ENCODE results near the gene ARHGEF6. TPM values are rescaled to one million over a fixed set of nuclear protein-coding genes. Genes with fewer than 3 reads are reported as not detected.

Gene ARHGEF6
- polyA plus RNA-seq, 1 donor from 2014 or later, result 1.8 TPM

DNA sequence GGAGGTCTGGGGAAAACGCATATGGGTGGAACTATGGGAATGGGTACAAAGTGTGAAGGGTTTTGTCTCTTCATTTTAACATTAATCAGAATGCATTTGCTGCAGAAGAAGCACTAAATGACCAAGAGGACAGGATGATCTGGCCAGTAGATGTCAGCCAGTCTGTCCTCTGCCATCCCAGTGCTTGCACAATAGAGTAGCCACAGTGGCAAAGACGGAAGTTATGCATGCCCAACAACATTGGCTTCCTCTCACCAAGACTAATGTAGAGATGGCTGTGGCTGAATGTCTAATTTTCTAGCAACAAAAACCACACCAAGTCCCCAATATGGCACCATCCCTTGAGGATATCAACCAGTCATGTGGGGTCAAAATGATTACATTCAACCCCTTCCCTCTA lies 45.0 kb upstream of the ARHGEF6 start:
- no peaks in the 10 kb centered on the region for H3F3A ChIP-seq (ENCODE audit: insufficient read depth, low read length, poor library complexity, severe bottlenecking)
- H3K79me2 ChIP-seq (replicated peaks; ENCODE audit: insufficient read depth, low read length), result no peaks in the 10 kb centered on the region
- H3K27me3 ChIP-seq (ENCODE audit: insufficient read depth, low read depth, low read length), result no peaks in the 10 kb centered on the region
- H3K9me2 ChIP-seq (ENCODE audit: insufficient read depth, low read length), result no peaks in the 10 kb centered on the region
- H3K4me3 ChIP-seq (ENCODE audit: low read length), result no peak overlapping the region
- no peak overlapping the region for H3K9ac ChIP-seq (ENCODE audit: low read length)
- H3K36me3 ChIP-seq (ENCODE audit: insufficient read depth, low read length), result no peaks in the 10 kb centered on the region
- H2AFZ ChIP-seq (ENCODE audit: low read depth, low read length), result no peak overlapping the region
- H3K4me2 ChIP-seq (ENCODE audit: low read length), result no peak overlapping the region
- no peaks in the 10 kb centered on the region for H3K9me3 ChIP-seq (ENCODE audit: low read length)
- no peak overlapping the region for H3K27ac ChIP-seq (ENCODE audit: low read length)
- TF ChIP-seq, protein P1, sequence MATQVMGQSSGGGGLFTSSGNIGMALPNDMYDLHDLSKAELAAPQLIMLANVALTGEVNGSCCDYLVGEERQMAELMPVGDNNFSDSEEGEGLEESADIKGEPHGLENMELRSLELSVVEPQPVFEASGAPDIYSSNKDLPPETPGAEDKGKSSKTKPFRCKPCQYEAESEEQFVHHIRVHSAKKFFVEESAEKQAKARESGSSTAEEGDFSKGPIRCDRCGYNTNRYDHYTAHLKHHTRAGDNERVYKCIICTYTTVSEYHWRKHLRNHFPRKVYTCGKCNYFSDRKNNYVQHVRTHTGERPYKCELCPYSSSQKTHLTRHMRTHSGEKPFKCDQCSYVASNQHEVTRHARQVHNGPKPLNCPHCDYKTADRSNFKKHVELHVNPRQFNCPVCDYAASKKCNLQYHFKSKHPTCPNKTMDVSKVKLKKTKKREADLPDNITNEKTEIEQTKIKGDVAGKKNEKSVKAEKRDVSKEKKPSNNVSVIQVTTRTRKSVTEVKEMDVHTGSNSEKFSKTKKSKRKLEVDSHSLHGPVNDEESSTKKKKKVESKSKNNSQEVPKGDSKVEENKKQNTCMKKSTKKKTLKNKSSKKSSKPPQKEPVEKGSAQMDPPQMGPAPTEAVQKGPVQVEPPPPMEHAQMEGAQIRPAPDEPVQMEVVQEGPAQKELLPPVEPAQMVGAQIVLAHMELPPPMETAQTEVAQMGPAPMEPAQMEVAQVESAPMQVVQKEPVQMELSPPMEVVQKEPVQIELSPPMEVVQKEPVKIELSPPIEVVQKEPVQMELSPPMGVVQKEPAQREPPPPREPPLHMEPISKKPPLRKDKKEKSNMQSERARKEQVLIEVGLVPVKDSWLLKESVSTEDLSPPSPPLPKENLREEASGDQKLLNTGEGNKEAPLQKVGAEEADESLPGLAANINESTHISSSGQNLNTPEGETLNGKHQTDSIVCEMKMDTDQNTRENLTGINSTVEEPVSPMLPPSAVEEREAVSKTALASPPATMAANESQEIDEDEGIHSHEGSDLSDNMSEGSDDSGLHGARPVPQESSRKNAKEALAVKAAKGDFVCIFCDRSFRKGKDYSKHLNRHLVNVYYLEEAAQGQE (IDR thresholded peaks at IDR 0.05; ENCODE audit: borderline replicate concordance), result no peak
- TF ChIP-seq EZH2 (IDR thresholded peaks at IDR 0.05; ENCODE audit: borderline replicate concordance, insufficient read depth, low read length, poor library complexity, severe bottlenecking) (no peak), SMC3 (conservative IDR thresholded peaks at IDR 0.05; ENCODE audit: poor library complexity) (no peak), TAF1 (IDR thresholded peaks at IDR 0.05; ENCODE audit: low read depth) (no peak)
- H4K20me1 ChIP-seq (ENCODE audit: insufficient read depth), result no peaks in the 10 kb centered on the region

DNA sequence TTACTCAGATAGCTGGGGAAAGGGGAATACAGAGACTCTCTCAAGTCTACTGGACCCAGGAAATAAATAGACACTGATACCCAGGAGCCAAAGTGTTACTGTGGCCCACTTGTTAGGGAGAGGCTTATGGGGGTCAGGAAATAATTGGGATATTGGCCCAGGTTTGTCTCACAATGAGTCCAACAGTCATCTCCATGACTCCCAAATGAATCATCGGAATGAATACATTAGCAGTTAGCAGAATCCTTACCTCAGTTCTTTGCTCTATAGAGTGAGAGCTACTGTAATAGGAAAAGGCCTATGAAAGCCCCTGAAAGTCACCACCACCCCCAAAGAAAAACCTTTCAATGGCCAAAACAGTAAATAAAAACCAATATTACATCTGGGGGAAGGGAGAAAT lies 42.4 kb upstream of the ARHGEF6 start:
- H3K9me3 ChIP-seq (ENCODE audit: low read length), result no peaks in the 10 kb centered on the region
- no peak overlapping the region for H3K4me2 ChIP-seq (ENCODE audit: low read length)
- no peak overlapping the region for H3K27ac ChIP-seq (ENCODE audit: low read length)
- no peaks in the 10 kb centered on the region for H3K9me2 ChIP-seq (ENCODE audit: insufficient read depth, low read length)
- H3K4me3 ChIP-seq (ENCODE audit: low read length), result no peak overlapping the region
- no peaks in the 10 kb centered on the region for H3K79me2 ChIP-seq (replicated peaks; ENCODE audit: insufficient read depth, low read length)
- H4K20me1 ChIP-seq (ENCODE audit: insufficient read depth), result no peaks in the 10 kb centered on the region
- no peaks in the 10 kb centered on the region for H3K36me3 ChIP-seq (ENCODE audit: insufficient read depth, low read length)
- H3K27me3 ChIP-seq (ENCODE audit: insufficient read depth, low read depth, low read length), result no peaks in the 10 kb centered on the region
- H3F3A ChIP-seq (ENCODE audit: insufficient read depth, low read length, poor library complexity, severe bottlenecking), result no peaks in the 10 kb centered on the region
- TF ChIP-seq POLR2AphosphoS5 (IDR thresholded peaks at IDR 0.05) (no peak), EP300 (conservative IDR thresholded peaks at IDR 0.05; ENCODE audit: poor library complexity, severe bottlenecking) (no peak), RAD21 (conservative IDR thresholded peaks at IDR 0.05) (no peak), MXI1 (conservative IDR thresholded peaks at IDR 0.05; ENCODE audit: poor library complexity, severe bottlenecking) (no peak), EZH2 (IDR thresholded peaks at IDR 0.05; ENCODE audit: borderline replicate concordance, insufficient read depth, low read length, poor library complexity, severe bottlenecking) (no peak), SMC3 (conservative IDR thresholded peaks at IDR 0.05; ENCODE audit: poor library complexity) (no peak), TAF1 (IDR thresholded peaks at IDR 0.05; ENCODE audit: low read depth) (no peak)
- TF ChIP-seq, protein P1 (IDR thresholded peaks at IDR 0.05; ENCODE audit: borderline replicate concordance), result no peak
- TF ChIP-seq, protein P2, sequence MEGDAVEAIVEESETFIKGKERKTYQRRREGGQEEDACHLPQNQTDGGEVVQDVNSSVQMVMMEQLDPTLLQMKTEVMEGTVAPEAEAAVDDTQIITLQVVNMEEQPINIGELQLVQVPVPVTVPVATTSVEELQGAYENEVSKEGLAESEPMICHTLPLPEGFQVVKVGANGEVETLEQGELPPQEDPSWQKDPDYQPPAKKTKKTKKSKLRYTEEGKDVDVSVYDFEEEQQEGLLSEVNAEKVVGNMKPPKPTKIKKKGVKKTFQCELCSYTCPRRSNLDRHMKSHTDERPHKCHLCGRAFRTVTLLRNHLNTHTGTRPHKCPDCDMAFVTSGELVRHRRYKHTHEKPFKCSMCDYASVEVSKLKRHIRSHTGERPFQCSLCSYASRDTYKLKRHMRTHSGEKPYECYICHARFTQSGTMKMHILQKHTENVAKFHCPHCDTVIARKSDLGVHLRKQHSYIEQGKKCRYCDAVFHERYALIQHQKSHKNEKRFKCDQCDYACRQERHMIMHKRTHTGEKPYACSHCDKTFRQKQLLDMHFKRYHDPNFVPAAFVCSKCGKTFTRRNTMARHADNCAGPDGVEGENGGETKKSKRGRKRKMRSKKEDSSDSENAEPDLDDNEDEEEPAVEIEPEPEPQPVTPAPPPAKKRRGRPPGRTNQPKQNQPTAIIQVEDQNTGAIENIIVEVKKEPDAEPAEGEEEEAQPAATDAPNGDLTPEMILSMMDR (IDR thresholded peaks at IDR 0.05; ENCODE audit: poor library complexity, severe bottlenecking), result no peak
- no peak overlapping the region for H3K9ac ChIP-seq (ENCODE audit: low read length)
- no peak overlapping the region for H2AFZ ChIP-seq (ENCODE audit: low read depth, low read length)
